Measurements from ENCODE around the gene RNASE7. TPM values are rescaled to one million over a fixed set of nuclear protein-coding genes. Genes with fewer than 3 reads are reported as not detected.

RNASE7 gene
- total and polyA plus RNA-seq, 8 donors = 0.14 to 0.24 (median 0.20) TPM; not detected in 4

GRCh38 chr14:21023174-21023573, 19.0 kb upstream of the RNASE7 start:
- H3K4me1 ChIP-seq = peaks cover 7 to 19% of the 10 kb centered on the region in 2 donors
- H3K9me3 ChIP-seq = no peaks in the 10 kb centered on the region
- H3K27me3 ChIP-seq = peaks cover 0 to 35% of the 10 kb centered on the region in 2 donors
- peak overlapping the region in 1 of 2 donors; percentile 15 for H3K27ac ChIP-seq
- intact Hi-C loops (cut with DNase I) = no loop called here
- TF ChIP-seq CTCF (IDR thresholded peaks at IDR 0.05) = no peak
- DNase-seq (no peak), ATAC-seq (no peak)
- peak overlapping the region in 1 of 2 donors; percentile 46 for H3K4me3 ChIP-seq
- H3K36me3 ChIP-seq = peaks cover 0 to 11% of the 10 kb centered on the region in 2 donors

DNA sequence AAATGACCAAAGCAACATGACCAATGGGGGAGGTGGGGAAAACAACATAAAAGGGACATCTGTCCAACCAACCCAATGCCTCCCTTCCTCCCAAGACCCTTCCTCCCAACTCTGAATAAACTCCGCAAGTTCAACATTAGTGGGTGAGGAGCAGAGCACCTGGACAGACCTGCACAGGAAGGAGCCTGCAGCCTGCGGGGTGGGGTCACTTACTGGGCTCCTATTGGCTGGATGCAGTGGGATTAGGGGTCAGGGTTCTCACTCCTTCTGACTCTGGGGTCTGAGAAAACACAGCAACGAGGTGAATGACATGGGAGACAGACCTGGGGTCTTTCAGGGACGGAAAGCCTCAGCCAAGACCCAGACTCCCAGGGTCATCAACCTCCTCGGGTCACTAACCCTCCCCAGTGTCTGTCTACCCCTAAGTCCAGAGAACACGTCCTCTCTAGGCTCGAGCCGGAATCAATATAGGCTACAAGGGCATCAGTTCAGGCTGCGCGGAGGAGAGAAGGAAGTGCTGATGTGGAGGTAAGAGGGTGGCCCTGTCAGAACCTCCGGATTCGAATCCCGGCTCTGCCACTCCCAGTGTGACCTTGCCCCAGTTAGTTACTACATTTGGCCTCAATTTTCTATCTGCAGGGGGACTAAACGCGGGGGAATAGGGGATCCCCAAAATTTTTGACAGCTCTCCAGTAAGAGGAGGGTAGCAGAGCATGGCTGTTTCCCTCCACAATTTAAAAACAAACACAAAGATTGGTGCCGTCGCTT, 18.2 kb upstream of the RNASE7 start:
- ATAC-seq (no peak), DNase-seq (no peak)
- no peaks in the 10 kb centered on the region for H3K9me3 ChIP-seq
- H3K36me3 ChIP-seq = peaks cover 0 to 6% of the 10 kb centered on the region in 2 donors
- peaks cover 7 to 19% of the 10 kb centered on the region in 2 donors for H3K4me1 ChIP-seq
- peak overlapping the region in 1 of 2 donors; percentile 21 for H3K27ac ChIP-seq
- TF ChIP-seq CTCF (IDR thresholded peaks at IDR 0.05) = no peak
- H3K4me3 ChIP-seq = peak overlapping the region; percentile 46 to 71
- H3K27me3 ChIP-seq = peaks cover 0 to 35% of the 10 kb centered on the region in 2 donors
- intact Hi-C loops (cut with DNase I) = no loop called here

DNA sequence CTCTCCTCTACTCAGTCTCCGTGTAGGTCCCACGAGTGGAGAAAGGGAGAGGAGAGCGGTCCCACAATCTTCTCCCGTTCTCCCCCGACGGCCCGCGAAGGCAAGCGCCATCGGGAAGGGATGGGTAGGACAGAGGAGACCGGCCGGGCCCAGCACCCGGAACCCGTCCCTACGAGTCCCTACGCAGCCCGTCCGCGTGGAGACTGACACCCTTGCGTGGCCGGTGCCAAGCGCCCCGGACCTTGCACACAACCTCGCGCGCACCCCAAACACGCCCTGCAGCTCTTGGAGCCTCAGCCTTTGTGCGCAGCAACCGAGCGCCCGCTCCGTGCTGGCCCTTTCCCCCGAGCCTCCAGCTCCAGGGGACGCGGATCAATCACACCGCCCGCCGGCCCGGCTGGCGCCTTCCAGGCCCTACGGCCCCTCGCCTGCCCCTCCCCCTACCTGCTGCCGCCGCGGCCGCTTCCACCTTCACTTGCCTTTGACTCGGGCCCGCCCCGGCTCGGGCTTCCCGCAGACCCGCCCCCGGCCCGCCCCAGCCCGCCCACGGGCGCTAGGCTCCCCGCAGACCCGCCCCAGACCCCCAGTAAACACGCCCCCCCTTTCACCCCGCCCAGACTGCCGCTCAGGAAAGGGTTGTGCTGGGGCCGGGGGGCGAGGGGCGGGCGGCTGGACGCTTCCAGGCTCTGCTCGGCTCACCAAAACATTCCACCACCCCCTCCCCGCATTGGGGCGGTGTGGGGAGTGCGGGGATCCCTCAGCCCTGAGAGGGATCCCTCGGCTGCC, 17.4 kb upstream of the RNASE7 start, which contains the start of gene NDRG2:
Gene NDRG2 (minus strand): TSS at position 477 of the 786 bp plus-strand sequence. CDS start 1,746 bp downstream, outside the sequence.
- TF ChIP-seq CTCF (IDR thresholded peaks at IDR 0.05) = no peak
- peaks cover 0 to 35% of the 10 kb centered on the region in 2 donors for H3K27me3 ChIP-seq
- ATAC-seq (peak; percentile 95), DNase-seq (peak; percentile 69 to 91 (median 84))
- H3K4me3 ChIP-seq = peak within 1 kb of the TSS; percentile 46 to 71
- intact Hi-C loops (cut with DNase I) = no loop called here
- peak within 1 kb of the TSS; percentile 21 to 67 for H3K27ac ChIP-seq
- no peaks in the 10 kb centered on the region for H3K9me3 ChIP-seq
- H3K36me3 ChIP-seq = peaks cover 0 to 6% of the 10 kb centered on the region in 2 donors
- peaks cover 7 to 19% of the 10 kb centered on the region in 2 donors for H3K4me1 ChIP-seq

GRCh38 chr14:21025371-21026273, 16.5 kb upstream of the RNASE7 start:
- Histone ChIP-seq H3K9me3 (no peaks in the 10 kb centered on the region), H3K4me1 (peaks cover 7 to 19% of the 10 kb centered on the region in 2 donors), H3K27me3 (peaks cover 0 to 35% of the 10 kb centered on the region in 2 donors), H3K36me3 (peaks cover 0 to 6% of the 10 kb centered on the region in 2 donors), H3K27ac (peak overlapping the region; percentile 21 to 67), H3K4me3 (peak overlapping the region; percentile 46 to 71)
- intact Hi-C loops (cut with DNase I) = no loop called here
- TF ChIP-seq CTCF (IDR thresholded peaks at IDR 0.05) = no peak
- DNase-seq (peak in 2 of 4 donors; percentile 63 to 66), ATAC-seq (peak; percentile 52)
